DOHH2 (cell line): ENCODE results near the gene CD300H.
"Not testable (repeated sequence)": the region's sequence is repeated elsewhere in the genome, so short reads cannot be mapped to it uniquely, and the experiment has no call there.

Source experiments
- H3F3A ChIP-seq: fragments of 200-600 bp; sonication (generic), shearing (Covaris generic); 2 replicates; pipeline ENCODE4 v1.6.0; 2016; ENCODE audit warnings: antibody characterized with exemption, mild to moderate bottlenecking; ENCODE audit not compliant: control insufficient read depth, insufficient read depth
- H3K27ac ChIP-seq: fragments of 200-600 bp; sonication (generic); 2 replicates; pipeline ENCODE4 v1.5.1; 2014; ENCODE audit warnings: low read depth, mild to moderate bottlenecking, low read length, moderate library complexity
- H3K27me3 ChIP-seq: fragments of 200-600 bp; sonication (generic); 2 replicates; pipeline ENCODE4 v1.6.1; 2014; ENCODE audit warnings: mild to moderate bottlenecking, low read length, mixed read lengths; ENCODE audit not compliant: control insufficient read depth
- H3K36me3 ChIP-seq: fragments of 200-600 bp; sonication (generic); 2 replicates; pipeline ENCODE4 v1.6.1; 2014; ENCODE audit warnings: mild to moderate bottlenecking, low read length, moderate library complexity, mixed read lengths; ENCODE audit not compliant: control insufficient read depth
- H3K4me1 ChIP-seq: fragments of 200-600 bp; sonication (generic); 2 replicates; pipeline ENCODE4 v1.6.1; 2014; ENCODE audit warnings: mild to moderate bottlenecking, low read length, mixed read lengths; ENCODE audit not compliant: control insufficient read depth
- H3K4me2 ChIP-seq: fragments of 200-600 bp; sonication (generic); 2 replicates; pipeline ENCODE4 v1.6.0; 2014; ENCODE audit warnings: mild to moderate bottlenecking, low read length, moderate library complexity
- H3K4me3 ChIP-seq: fragments of 200-600 bp; sonication (generic); 2 replicates; pipeline ENCODE4 v1.5.1; 2014; ENCODE audit warnings: mild to moderate bottlenecking, low read length, mixed read lengths
- H3K79me2 ChIP-seq: fragments of 200-600 bp; sonication (generic); 2 replicates; pipeline ENCODE4 v1.6.1; 2014; ENCODE audit warnings: mild to moderate bottlenecking, low read length, mixed read lengths; ENCODE audit not compliant: control insufficient read depth
- H3K9me2 ChIP-seq: fragments of 200-600 bp; sonication (generic); replicated peaks from 2 replicates; pipeline ENCODE4 v1.6.1; 2014; ENCODE audit warnings: mild to moderate bottlenecking, low read length, mixed read lengths; ENCODE audit not compliant: control insufficient read depth
- H3K9me3 ChIP-seq: fragments of 200-600 bp; sonication (generic); 2 replicates; pipeline ENCODE4 v1.6.1; 2014; ENCODE audit warnings: antibody characterized with exemption, low read length, mixed read lengths; ENCODE audit not compliant: control insufficient read depth, insufficient read depth
- H4K20me1 ChIP-seq: fragments of 200-600 bp; sonication (generic); 2 replicates; pipeline ENCODE4 v1.6.0; 2014; ENCODE audit warnings: low read depth, mild to moderate bottlenecking, antibody characterized with exemption, low read length, moderate library complexity; ENCODE audit not compliant: control insufficient read depth, insufficient read depth
- EZH2phosphoT487 ChIP-seq: fragments of 200-600 bp; sonication (generic); IDR thresholded peaks from 2 replicates; pipeline ENCODE4 v1.6.1; 2017; ENCODE audit warnings: borderline replicate concordance, mild to moderate bottlenecking, antibody characterized with exemption, low read length, moderate library complexity, mixed read lengths
- TF ChIP-seq, protein P1 (sequence below): fragments of 200-600 bp; sonication (generic); IDR thresholded peaks from one replicate; pipeline ENCODE4 v1.5.1; 2014; ENCODE audit warnings: antibody characterized with exemption, mild to moderate bottlenecking, low read depth, low read length; ENCODE audit not compliant: poor library complexity, severe bottlenecking

Gene CD300H

GRCh38 chr17:74520016-74520434 lies 47.3 kb downstream of the CD300H start:
- no peak for TF ChIP-seq EZH2phosphoT487
- TF ChIP-seq, protein P1, sequence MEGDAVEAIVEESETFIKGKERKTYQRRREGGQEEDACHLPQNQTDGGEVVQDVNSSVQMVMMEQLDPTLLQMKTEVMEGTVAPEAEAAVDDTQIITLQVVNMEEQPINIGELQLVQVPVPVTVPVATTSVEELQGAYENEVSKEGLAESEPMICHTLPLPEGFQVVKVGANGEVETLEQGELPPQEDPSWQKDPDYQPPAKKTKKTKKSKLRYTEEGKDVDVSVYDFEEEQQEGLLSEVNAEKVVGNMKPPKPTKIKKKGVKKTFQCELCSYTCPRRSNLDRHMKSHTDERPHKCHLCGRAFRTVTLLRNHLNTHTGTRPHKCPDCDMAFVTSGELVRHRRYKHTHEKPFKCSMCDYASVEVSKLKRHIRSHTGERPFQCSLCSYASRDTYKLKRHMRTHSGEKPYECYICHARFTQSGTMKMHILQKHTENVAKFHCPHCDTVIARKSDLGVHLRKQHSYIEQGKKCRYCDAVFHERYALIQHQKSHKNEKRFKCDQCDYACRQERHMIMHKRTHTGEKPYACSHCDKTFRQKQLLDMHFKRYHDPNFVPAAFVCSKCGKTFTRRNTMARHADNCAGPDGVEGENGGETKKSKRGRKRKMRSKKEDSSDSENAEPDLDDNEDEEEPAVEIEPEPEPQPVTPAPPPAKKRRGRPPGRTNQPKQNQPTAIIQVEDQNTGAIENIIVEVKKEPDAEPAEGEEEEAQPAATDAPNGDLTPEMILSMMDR: no peak
- Histone ChIP-seq H4K20me1 (no peaks in the 10 kb centered on the region), H3K9me2 (no peaks in the 10 kb centered on the region), H3K4me1 (no peaks in the 10 kb centered on the region), H3F3A (no peaks in the 10 kb centered on the region), H3K36me3 (no peaks in the 10 kb centered on the region), H3K27ac (no peak overlapping the region), H3K9me3 (peaks cover 6% of the 10 kb centered on the region; the same call in 1 of the 2 replicates), H3K27me3 (no peaks in the 10 kb centered on the region), H3K4me3 (no peak overlapping the region), H3K79me2 (no peaks in the 10 kb centered on the region), H3K4me2 (no peak overlapping the region)

GRCh38 chr17:74518413-74518981 lies 48.8 kb downstream of the CD300H start:
- H3K9me2 ChIP-seq, H3K27ac ChIP-seq, H3K4me1 ChIP-seq, H3F3A ChIP-seq, H3K27me3 ChIP-seq, H3K4me2 ChIP-seq, H3K36me3 ChIP-seq, H3K79me2 ChIP-seq, H4K20me1 ChIP-seq, H3K4me3 ChIP-seq: not testable (repeated sequence)
- peaks cover 19% of the 10 kb centered on the region for H3K9me3 ChIP-seq

DNA sequence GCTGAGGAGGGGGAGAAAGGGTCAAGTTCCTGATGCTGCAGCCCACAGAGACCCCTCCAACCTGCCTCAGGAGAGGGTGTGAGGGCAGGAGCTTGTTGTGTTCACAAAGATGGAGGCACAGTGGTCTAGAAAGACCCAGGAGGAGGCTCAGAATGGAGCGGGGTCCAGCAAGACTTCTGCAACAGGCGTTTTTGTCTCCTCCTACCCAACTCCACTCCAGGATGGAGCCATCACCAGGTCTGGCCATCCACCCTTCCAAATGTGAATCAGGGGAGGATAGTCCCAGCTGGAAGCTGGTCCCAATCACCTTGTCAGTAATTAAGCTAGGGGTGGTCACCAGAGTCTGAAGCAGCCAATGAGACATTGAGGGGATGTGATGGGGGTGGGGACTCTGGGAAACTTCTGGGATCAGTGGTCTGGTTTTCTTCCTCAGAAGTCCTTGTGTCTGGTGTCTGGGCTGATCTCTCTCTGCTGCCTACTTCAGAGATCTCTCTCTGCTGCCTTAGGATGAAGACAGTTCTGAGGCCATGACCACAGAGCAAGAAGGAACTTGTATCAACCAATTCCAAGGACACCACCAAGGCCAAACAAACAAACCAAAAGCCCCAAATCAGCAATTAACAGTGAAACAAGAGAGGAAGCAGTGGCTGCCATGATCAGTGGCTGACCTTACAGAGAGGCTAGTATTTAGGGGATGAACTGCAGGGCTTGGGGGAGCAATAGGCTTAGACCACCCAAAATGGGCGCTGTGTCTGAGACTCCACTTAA lies 50.6 kb downstream of the CD300H start:
- no peaks in the 10 kb centered on the region for H3K9me2 ChIP-seq
- H4K20me1 ChIP-seq: no peaks in the 10 kb centered on the region
- no peak overlapping the region for H3K27ac ChIP-seq
- H3K27me3 ChIP-seq: no peaks in the 10 kb centered on the region
- H3K79me2 ChIP-seq: no peaks in the 10 kb centered on the region
- peaks cover 19% of the 10 kb centered on the region for H3K9me3 ChIP-seq
- H3F3A ChIP-seq: peaks cover 6% of the 10 kb centered on the region
- no peak overlapping the region for H3K4me3 ChIP-seq
- no peak overlapping the region for H3K4me2 ChIP-seq
- TF ChIP-seq, protein P1: no peak
- TF ChIP-seq EZH2phosphoT487: no peak
- no peaks in the 10 kb centered on the region for H3K4me1 ChIP-seq
- no peaks in the 10 kb centered on the region for H3K36me3 ChIP-seq

DNA sequence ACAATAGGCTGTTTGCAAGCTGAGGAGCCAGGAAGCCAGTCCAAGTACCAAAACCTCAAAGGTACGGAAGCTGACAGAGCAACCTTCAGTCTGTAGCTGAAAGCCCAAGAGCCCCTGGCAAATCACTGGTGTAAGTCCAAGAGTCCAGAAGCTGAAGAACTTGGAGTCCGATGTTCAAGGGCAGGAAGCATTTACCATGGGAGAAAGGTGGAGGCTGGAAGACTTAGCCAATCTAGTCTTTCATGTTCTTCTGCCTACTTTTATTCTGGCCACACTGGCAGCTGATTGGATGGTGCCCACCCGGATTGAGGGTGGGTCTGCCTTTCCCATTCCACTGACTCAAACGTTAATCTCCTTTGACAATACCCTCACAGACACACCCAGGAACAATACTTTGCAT lies 51.4 kb downstream of the CD300H start:
- H3K27me3 ChIP-seq: no peaks in the 10 kb centered on the region
- H3K27ac ChIP-seq: no peak overlapping the region
- TF ChIP-seq, protein P1: no peak
- TF ChIP-seq EZH2phosphoT487: no peak

More for the DNA sequence above, 51.4 kb downstream of the CD300H start:
- Histone ChIP-seq H3K9me3 (peaks cover 19% of the 10 kb centered on the region), H3F3A (peaks cover 6% of the 10 kb centered on the region), H3K4me3 (no peak overlapping the region), H3K36me3 (no peaks in the 10 kb centered on the region), H3K4me2 (no peak overlapping the region), H3K4me1 (no peaks in the 10 kb centered on the region), H3K9me2 (no peaks in the 10 kb centered on the region), H4K20me1 (no peaks in the 10 kb centered on the region), H3K79me2 (no peaks in the 10 kb centered on the region)
